Measurements from ENCODE around the gene STK32A.

Gene STK32A

DNA sequence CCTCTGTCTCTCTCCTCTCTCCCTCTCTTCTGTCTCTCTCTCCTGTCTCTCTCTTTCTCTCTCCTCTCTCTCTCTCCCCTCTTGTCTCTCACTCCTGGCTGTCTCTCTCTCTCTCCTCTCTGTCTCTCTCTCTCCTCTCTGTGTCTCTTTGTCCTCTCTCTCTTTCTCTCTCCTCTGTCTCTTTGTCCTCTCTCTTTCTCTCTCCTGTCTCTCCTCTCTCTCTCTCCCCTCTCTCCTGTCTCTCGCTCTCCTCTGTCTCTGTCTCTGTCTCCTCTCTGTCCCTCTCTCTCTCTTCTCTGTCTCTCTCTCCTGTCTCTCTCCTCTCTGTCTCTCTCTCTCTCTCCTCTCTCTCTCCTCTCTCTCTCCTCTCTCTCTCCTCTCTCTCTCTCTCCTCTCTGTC lies 25.0 kb downstream of the STK32A start:
- no peak for DNase-seq (ENCODE audit: low read depth)

DNA sequence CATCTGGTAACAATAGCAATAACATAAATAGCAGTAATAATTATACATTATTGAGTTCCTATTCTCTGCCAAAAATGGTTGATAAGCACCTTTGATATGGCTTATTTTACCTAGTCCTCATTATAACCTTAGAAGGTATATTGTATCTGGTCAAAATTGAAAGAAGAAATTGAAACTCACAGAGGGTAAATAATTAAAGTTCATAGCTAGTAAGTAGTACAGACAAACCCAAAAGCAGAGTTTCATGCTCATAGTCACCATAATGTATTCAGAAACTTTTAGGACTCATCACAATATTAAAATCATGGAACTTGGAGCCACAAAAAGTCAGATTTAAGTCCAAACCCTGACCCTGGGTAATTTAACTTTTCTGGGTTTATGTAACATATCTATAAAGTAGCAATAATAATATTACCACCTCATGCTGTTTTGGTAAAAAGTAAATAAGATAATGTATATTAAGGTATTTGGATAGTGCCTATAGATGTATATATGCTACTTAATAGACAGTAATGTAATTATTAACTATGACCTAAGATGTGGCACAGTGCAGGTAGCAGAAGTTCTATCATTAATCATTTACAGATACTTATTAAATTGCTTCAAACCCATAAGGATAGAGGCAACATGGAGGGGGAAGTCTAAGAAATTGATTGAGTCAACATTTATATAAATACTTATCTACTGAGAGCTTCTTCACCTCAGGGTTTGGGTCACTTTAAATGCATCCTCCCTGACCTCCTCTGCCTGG lies 32.4 kb downstream of the STK32A start:
- DNase-seq (ENCODE audit: low read depth), result no peak

DNA sequence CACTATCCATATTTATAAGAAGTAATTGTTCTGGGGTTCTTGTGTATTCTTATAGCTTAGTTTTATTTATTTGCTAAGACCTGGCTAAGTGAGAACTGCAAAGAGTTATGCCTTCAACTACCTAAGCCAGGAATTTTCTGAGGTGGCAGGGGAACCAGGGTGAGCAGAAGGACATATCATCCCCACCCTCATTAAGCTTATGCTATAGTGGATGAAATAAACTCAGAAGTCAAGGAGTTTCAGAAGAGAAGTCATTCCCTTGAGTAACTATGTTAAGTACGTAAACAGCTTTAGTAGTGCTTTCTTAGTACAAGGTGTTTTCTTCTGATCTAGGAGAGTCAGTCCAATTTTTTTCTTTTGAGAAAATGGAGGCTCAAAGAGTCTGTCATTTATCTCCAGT lies 41.7 kb downstream of the STK32A start:
- DNase-seq (ENCODE audit: low read depth), result no peak

DNA sequence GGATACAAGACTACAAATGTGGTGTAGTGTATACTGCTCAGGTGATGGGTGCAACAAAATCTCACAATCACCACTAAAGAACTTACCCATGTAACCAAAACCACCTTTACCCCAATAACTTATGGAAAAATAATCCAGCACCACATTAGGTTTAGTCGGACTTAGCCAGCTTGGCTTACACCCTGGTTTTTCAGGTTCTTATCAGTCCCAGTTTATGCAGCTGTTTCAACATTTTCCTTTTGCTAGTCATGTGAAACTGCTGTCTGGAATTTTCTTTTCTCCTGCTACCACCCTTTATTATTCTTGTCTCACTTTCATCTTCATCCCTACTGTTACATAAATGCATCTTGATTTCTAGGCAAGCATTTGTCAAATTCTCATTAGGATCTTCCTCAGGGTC lies 51.5 kb downstream of the STK32A start:
- no peak for DNase-seq (ENCODE audit: low read depth)

DNA sequence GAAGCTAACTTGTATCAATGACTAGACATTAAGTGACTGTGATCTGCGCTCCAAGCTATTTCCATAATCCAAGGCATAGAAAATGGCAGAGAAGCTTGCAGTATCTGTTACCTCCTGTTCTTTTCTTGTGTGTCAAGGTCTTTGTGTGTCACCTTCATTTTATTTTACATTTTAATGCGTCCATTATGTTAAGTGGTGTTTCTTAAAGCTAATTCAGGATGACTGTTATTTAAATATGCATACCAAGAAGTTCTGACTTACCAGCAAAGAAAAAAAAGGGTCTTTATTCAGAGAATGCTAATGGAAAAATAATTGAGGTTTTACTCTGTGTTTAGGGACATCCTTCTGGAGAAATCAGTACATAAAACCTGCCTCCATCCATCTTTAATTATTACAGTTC lies 52.3 kb downstream of the STK32A start:
- no peak for DNase-seq (ENCODE audit: low read depth)

DNA sequence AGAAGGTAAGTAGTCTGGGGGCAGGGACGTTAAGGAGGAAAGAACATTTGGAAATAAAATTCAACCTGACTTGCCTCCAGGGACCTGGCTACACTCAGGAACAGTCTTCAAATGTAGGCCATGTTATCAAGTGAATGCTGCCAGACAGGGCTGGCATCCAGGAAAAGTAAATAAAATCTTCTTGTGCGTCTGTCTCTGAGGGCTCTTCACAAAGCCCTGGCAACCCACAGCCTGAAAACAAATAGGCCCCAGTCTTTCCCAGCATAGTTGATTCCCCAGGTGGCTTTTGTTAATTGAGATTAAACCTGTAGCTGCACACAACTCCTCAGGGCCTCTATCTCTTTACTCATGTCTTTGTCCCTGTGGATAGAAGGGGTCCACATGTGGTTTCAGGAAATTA lies 55.4 kb downstream of the STK32A start:
- DNase-seq (ENCODE audit: low read depth), result no peak

DNA sequence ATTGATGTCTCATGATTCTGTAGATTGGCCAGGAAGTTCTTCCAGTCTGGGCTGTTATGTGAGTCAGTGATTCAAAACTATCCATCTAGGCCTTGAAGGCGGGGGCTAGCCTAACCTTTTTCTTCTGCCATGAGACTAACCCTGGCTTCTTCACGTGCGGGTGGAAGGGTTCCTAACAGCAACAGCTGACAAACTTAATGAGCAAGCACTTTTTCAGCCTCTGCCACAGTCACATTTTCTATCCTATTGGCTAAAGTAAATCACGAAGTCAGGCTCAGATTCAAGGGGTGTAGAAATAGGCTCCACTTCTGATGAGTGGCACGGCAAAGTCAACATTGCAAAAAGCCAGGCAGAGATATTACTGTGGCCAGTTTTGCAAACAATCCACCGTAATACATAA lies 68.4 kb downstream of the STK32A start:
- no peak for DNase-seq (ENCODE audit: low read depth)

DNA sequence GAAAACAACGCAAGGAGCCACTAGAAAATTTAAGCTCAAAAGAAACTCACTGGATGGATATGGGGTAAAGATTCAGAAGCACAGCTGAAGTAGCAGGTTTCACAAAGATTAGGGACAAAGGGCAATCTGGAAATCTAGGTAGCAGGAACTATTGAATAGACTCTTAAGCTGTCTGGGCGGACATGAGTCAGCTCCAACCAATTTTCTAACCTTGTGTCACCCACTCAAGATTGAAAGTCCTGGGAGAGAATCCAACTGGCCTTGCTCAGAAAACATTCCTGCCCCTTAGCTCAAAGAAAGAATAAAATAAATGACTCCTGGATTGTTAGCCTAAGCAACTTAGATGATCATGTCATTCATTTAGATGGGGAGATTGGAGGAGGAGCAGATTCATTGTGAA lies 69.2 kb downstream of the STK32A start:
- DNase-seq (ENCODE audit: low read depth), result no peak

DNA sequence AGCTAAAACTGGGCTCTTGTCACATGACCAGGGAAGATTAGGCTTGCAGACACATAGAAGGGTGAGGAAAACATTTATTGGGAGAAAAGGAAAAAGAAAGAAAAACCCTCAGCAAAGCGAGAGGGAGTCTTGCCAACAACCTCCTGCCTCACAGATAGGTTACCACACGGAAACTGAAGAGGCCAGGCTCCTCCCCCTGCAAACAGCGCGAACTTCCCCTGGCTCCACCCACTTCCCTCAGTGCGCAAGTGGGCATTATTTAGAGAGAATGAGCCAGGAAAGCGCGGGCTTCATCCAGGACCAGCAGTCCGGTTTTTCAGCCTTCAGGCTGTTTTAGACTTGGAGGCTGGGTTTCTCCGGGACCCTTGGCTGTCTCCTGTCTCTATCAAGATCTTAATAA lies 70.3 kb downstream of the STK32A start:
- no peak for DNase-seq (ENCODE audit: low read depth)

DNA sequence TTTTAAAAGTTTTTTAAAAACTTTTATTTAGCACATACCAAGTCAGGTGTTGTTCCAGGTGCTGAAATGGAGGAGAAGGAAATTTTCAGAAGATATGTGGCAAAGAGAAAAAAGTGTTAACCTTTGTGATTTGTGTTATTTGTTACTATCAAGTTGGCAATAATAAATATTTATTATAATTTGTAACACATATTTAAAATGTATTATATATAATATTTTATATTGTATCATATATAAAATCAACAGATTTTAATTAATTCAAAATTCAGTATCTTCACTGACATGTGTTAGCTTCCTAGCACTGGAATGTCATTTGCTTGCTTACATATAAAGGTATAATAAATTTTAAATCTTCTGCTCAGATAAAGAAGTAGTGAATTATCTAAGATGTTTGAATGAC lies 71.5 kb downstream of the STK32A start:
- no peak for DNase-seq (ENCODE audit: low read depth)

DNA sequence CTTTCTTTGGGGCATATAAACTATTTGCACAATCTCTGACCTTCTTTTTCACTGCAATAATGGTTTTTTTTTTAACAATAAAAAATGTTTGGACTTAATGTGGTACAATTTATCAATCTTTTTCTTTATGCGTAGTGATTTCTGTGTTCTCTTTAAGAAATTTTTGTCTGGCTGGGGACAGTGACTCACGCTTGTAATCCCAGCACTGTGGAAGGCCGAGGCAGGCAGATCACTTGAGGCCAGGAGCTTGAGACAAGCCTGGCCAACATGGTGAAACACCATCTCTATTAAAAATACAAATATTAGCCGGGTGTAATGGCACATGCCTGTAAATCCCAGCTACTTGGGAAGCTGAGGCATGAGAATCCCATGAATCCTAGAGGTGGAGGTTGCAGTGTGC lies 72.3 kb downstream of the STK32A start:
- no peak for DNase-seq (ENCODE audit: low read depth)

DNA sequence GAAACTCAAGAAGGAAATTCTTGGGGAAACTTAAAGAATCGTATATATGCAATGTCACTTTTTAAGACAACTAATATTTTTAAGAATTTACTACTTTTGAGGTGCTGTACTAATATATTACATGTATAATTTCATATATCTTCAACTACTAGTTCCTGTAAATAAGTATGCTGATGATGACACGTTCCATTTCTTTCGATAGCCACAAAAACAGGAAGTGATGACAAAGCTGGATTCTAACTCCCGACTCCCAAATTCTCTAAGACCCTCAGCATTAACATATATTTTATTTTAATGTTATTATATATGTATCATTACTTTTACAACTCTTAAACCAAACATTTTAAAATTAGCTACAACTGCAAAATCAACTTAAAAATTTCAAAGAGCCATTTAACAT lies 74.8 kb downstream of the STK32A start:
- DNase-seq (ENCODE audit: low read depth), result no peak

DNA sequence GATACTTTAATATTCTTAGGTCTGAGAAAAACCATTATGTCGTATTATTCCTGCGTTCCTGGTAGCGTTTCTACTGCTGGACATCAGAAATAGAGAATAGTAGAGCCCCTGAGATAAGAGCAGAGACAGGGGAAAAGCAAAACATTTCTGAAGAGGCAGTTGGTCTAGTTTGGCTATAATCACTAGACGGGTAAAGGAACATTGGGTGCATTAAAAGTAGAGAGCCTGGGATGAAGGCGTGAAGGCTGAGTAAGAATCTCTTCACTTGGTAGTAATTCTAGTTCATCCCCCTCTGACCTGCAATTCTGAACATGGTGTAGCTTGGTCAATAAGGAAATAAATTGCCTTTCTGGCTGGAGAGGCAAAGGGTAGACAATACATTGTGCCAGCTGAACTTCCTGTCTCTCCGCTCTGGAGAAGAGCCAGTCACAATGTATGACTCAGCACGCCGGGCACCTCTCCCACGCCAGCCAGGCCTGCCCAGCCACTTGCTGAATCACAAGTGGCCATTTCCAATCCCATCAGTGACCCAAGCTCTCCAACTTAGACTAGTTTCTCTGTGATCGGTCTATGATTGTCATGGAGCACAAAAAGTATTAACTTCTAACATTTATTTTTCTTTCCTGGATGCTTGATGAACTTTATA lies 75.4 kb downstream of the STK32A start:
- DNase-seq (ENCODE audit: low read depth), result no peak

DNA sequence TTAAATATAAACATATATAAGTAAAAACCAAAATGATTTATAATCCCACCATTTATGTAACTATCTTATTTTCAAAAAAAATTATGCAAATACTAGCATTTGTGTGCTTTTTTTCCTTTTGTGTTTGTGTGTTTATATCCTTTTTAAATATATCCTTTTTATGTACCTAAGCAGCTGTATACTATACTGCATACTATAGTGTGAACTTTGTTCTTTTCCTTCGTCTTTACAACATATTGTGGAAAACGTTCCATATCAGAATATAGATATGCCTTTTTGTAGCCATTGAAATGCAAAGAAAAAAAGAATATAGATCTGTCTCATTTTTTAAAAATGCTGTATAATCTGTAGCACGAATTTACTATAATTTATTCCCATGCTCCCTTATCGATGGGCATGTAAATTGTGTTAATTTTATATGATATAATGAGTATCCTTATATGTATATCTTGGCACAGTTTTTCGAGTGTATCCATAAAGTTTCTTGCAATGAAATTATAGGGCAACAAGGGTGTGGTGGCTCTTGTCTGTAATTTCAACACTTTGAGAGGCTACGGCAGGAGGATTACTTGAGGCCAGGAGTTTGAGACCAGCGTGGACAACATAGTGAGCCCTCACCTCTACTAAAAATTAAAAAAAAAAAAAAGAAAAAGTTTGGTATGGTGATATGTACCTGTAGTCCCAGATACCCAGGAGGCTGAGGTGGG lies 83.3 kb downstream of the STK32A start:
- DNase-seq (ENCODE audit: low read depth), result no peak

DNA sequence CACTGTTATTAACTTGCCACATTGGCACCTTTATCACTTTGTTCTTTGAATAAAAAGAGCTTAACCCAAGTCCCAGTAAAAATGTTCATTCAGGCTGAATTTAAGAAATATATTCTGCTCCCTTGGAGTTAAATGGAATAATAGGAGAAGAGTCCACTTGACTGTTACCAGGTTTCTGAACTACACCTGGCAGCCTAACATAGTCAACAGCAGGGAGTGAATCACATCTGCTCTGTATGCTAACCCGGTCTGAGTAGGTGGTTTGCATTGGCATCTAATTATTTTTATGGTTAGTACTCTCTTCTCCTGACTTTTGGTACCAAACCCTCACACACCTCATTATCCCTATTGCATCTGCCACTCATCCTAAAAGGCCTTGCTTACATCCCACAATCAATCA lies 86.7 kb downstream of the STK32A start:
- no peak for DNase-seq (ENCODE audit: low read depth)

DNA sequence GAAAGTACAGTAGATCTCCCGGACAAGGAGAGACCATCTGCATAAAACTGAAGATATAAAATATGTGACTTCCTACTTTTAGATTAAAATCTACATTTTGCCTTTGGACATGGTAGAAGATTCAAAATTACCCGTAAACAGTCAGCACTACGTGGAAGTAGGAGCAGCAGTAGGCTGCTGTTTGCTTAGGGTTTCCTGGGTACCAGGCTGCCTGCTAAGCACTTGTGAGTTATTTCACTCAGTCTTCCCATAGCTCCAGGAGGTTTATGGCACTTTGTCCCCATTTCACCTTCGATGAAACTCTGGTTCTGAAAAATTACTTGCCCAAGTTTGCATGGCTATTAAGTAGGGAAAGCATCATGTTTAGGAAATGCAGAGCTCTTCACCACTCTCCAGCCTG lies 92.6 kb downstream of the STK32A start:
- no peak for DNase-seq (ENCODE audit: low read depth)

DNA sequence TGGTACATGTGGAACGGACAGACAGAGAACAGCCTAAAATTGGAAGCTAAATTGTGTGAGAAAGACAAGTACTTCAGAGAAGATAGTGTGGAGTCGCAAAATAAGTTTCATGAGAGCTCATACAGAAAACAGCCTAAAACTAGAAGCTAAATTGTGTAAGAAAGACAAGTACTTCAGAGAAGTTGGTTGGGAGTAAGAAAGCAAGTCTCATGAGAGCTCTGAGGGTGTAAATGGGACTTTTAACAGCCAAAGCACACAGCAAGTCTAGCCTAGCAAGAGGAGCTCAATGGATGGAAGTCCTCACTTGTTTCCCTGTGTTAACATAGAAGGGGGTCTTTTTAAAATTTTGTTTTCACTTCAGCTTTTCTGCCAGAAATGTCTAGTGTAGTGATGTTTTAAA lies 93.1 kb downstream of the STK32A start:
- DNase-seq (ENCODE audit: low read depth), result no peak

DNA sequence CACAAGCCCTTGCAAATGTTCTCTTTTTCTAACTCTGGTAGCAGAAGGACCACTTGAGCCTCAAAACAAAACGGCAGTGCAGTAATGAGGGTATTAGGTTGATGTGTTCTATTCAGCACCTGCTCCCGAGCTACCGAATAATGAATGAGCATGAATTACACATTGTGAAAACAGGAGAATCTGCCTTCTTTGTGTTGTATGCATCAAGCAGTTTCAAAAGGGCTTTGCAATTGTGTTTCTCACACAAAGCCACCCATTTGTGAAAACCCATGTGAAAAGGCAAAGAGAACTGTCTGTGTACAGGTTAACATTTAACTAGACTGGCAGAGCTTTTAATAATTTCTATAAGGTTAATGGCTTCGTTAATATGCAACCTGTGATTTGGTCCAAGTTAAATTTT lies 97.8 kb downstream of the STK32A start:
- no peak for DNase-seq (ENCODE audit: low read depth)

DNA sequence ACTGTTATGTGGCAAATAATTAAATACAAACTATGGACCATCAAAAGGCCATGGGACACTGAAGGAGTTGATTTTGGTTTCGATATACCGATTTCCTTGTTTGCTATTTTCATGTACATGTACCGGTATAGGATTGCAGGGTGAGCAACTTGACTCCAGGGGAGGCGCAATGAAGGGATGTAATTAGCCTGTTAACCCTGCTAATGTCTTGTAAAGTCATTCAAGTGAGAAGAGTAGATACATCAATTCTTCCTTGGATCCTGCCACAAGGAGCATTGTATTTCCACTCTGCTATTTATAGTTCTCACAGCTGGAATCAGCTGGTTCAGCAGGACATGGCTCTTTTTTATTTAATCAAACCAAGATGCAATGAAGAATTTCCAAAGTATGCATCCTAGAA lies 102.0 kb downstream of the STK32A start:
- no peak for DNase-seq (ENCODE audit: low read depth)

DNA sequence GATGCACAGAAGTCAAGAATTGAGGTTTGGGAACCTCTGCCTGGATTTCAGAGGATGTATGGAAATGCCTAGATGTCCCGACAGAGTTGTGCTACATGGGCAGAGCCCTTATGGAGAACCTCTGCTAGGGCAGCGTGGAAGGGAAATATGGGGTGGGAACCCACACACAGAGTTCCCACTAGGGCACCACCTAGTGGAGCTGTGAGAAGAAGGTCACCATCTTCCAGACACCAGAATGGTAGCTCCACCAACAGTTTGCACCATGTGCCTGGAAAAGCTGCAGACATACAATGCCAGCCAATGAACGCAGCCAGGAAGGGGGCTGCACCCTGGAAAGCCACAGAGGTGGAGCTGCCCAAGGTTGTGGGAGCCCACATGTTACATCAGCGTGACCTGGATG lies 104.5 kb downstream of the STK32A start:
- DNase-seq (ENCODE audit: low read depth), result no peak

DNA sequence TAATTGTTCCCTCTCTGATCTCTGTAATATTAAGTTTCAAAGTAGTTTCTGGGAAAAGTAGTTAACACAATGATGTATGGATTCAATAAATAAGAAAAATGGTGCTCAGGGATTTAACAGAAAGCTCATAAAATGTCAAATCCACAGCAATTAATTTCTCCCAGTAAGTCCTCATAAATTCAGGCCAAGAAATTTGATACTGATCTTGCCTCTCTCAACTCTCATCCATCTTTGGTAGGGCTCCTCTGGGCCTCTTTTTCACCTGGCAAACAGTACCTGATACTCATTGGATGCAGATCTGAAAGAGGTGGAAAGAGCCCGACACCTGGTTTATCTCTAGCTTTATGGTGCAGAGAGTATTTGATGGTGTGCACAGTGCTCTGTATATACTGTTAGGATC lies 106.1 kb downstream of the STK32A start:
- no peak for DNase-seq (ENCODE audit: low read depth)

DNA sequence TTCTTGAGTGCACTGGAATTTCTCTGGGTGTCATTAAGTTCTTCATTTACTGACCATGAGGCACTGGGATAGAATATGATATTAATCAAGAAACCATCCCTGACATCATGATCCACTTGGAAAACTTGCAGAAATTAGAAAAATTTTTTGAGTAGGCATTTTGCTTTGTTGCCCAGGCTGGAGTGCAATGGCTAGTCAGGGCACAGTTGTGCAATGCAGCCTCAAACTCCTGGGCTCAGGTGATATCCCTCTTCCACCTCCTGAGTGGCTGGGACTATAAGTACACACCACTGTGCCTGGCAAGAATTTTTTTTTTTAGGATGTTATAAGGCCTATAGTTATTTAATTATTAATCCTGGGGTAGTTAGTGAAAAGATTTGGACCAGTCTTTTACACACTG lies 106.5 kb downstream of the STK32A start:
- no peak for DNase-seq (ENCODE audit: low read depth)

DNA sequence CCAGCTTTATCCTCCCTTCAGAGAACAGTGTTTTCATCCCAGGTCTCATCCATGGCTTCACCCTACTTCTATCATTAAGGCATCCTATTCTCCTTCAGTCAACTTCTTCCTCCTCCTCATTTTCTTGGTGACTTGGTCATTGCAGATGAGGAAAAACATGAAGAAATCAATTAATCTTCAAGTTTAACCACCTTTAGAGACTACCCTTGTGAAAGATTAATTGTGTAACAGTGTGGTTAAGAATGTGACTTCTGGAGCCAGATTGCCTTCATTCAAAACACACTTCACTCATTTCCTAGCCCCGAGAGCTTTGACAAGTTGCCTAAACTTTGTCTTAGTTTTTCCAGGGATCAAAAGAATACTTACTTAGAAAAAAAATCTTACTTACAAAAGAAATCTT lies 110.0 kb downstream of the STK32A start:
- no peak for DNase-seq (ENCODE audit: low read depth)

Measured in stimulated activated CD8-positive, alpha-beta memory T cell treated with anti-CD3 and anti-CD28 coated beads, Interleukin-7, amount 100 ng/mL, for 24 hours (primary cell).